Right atrium auricular region (tissue), 2 donors: Measurements from ENCODE around the gene PES1. TPM values are rescaled to one million over a fixed set of nuclear protein-coding genes. Genes with fewer than 3 reads are reported as not detected.
"Not testable (repeated sequence)": the region's sequence is repeated elsewhere in the genome, so short reads cannot be mapped to it uniquely, and the experiment has no call there.

Experiments used
- DNase-seq: peaks from one replicate; pipeline ENCODE4 v3.0.0-alpha.2; 2019; ENCODE audit warnings: low spot score
- H3K27ac ChIP-seq, 2 donors: fragments of 200-600 bp; sonication (generic); 1 replicate in 1 of 2; 2 replicates in 1 of 2; pipeline ENCODE4 v1.5.1; 2016 to 2019
- H3K27me3 ChIP-seq, 2 donors: fragments of 200-600 bp; sonication (generic); one replicate each; pipeline versions ENCODE4 v1.5.1 to v1.6.0; 2017 to 2019
- H3K36me3 ChIP-seq: fragments of 200-600 bp; sonication (generic); one replicate; pipeline ENCODE4 v1.5.1; 2016
- H3K4me1 ChIP-seq, 2 donors: fragments of 200-600 bp; sonication (generic); one replicate each; pipeline versions ENCODE4 v1.5.1 to v1.6.0; 2017 to 2019
- H3K4me3 ChIP-seq, 2 donors: fragments of 200-600 bp; sonication (generic); 1 replicate in 1 of 2; 2 replicates in 1 of 2; pipeline ENCODE4 v1.5.1; 2017 to 2019; ENCODE audit warnings: mild to moderate bottlenecking in 1 of 2, moderate library complexity in 1 of 2
- H3K9me3 ChIP-seq, 2 donors: fragments of 200-600 bp; sonication (generic); one replicate each; pipeline ENCODE4 v1.5.1; 2019
- CTCF ChIP-seq, 2 donors: fragments of 200-600 bp; sonication (generic); IDR thresholded peaks; one replicate each; pipeline ENCODE4 v1.5.1; 2019; ENCODE audit warnings: antibody characterized with exemption in 2 of 2
- total RNA-seq, 2 donors: library from RNA; depleted of rRNA; stranded (reverse); fragments of >200 nt; gene quantifications; one replicate each; pipeline ENCODE4 v1.1.0, GENCODE V29; 2016

The PES1 gene
- total RNA-seq, 2 donors from 2014 or later = 13.2 to 33.5 TPM

GRCh38 chr22:30565341-30565740 lies 26.4 kb downstream of the PES1 start:
- no peak for TF ChIP-seq CTCF (IDR thresholded peaks at IDR 0.05)
- no peak for DNase-seq
- H3K9me3 ChIP-seq = no peaks in the 10 kb centered on the region
- no peak overlapping the region for H3K4me3 ChIP-seq
- no peaks in the 10 kb centered on the region for H3K4me1 ChIP-seq
- H3K36me3 ChIP-seq = no peaks in the 10 kb centered on the region
- no peaks in the 10 kb centered on the region for H3K27me3 ChIP-seq
- no peak overlapping the region for H3K27ac ChIP-seq

- Histone ChIP-seq H3K4me1 (no peaks in the 10 kb centered on the region), H3K36me3 (no peaks in the 10 kb centered on the region), H3K4me3 (no peak overlapping the region), H3K9me3 (no peaks in the 10 kb centered on the region), H3K27me3 (no peaks in the 10 kb centered on the region), H3K27ac (no peak overlapping the region)
- DNase-seq = no peak
- no peak for TF ChIP-seq CTCF (IDR thresholded peaks at IDR 0.05)
Observed at GRCh38 chr22:30564761-30565119, 27.0 kb downstream of the PES1 start.

- Histone ChIP-seq H3K9me3 (no peaks in the 10 kb centered on the region), H3K4me1 (no peaks in the 10 kb centered on the region), H3K4me3 (no peak overlapping the region), H3K27ac (no peak overlapping the region), H3K36me3 (no peaks in the 10 kb centered on the region), H3K27me3 (no peaks in the 10 kb centered on the region)
- no peak for TF ChIP-seq CTCF (IDR thresholded peaks at IDR 0.05)
- no peak for DNase-seq
Observed at GRCh38 chr22:30564045-30564760, 27.5 kb downstream of the PES1 start.

- H3K36me3 ChIP-seq = no peaks in the 10 kb centered on the region
- no peak for DNase-seq
- no peaks in the 10 kb centered on the region for H3K9me3 ChIP-seq
- H3K27me3 ChIP-seq = no peaks in the 10 kb centered on the region
- no peak overlapping the region for H3K27ac ChIP-seq
- H3K4me1 ChIP-seq = no peaks in the 10 kb centered on the region
- TF ChIP-seq CTCF (IDR thresholded peaks at IDR 0.05) = no peak
- H3K4me3 ChIP-seq = no peak overlapping the region
Observed at GRCh38 chr22:30562366-30562765, 29.3 kb downstream of the PES1 start.

- no peaks in the 10 kb centered on the region for H3K9me3 ChIP-seq
- no peaks in the 10 kb centered on the region for H3K27me3 ChIP-seq
- H3K4me3 ChIP-seq = no peak overlapping the region
- TF ChIP-seq CTCF (IDR thresholded peaks at IDR 0.05) = no peak
- no peak overlapping the region for H3K27ac ChIP-seq
- DNase-seq = no peak
- H3K36me3 ChIP-seq = no peaks in the 10 kb centered on the region
- H3K4me1 ChIP-seq = no peaks in the 10 kb centered on the region
Observed at GRCh38 chr22:30561402-30562189, 30.1 kb downstream of the PES1 start.

GRCh38 chr22:30560643-30561202 lies 31.0 kb downstream of the PES1 start:
- H3K27me3 ChIP-seq = not testable (repeated sequence)

More at GRCh38 chr22:30560643-30561202, 31.0 kb downstream of the PES1 start:
- H3K4me3 ChIP-seq, H3K9me3 ChIP-seq, H3K36me3 ChIP-seq, H3K4me1 ChIP-seq, DNase-seq, H3K27ac ChIP-seq: not testable (repeated sequence)
